ENCODE results near the gene HELZ2. TPM values are rescaled to one million over a fixed set of nuclear protein-coding genes. Genes with fewer than 3 reads are reported as not detected.

The HELZ2 gene
- total and polyA plus RNA-seq, 10 of the 15 experiments (the other 5 are each of a cell fraction or from before 2014, with no cell fraction given), result 0.05 to 33.3 (median 6.2) TPM

DNA sequence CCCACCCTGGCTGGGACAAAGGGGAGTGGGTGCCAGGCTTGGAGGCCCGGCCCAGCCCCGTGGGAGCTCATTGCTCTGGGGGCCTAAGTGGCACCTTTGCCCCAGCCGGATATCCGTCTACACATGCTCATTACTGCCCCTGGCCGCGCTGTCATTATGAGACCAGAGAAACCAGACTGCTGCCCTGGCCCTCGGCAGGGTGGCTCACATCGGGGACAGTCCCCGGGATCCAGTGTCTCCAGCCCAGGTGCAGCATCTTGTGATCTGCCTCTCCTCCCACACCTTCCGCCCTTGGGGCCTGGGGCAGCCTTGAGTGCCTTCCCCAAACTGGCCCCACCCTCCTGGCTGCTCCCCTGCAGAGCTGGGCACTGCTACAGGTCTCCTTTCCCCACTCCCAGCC, 31.3 kb downstream of the HELZ2 start:
- SMC1A ChIA-PET (ENCODE audit: uncharacterized antibody, unreplicated experiment), result interaction anchor here (1.2 kb wide), 1 partner anchor 99 kb away, joined by 4 read pairs; no protein-coding TSS in a partner anchor
- in situ Hi-C loops (cut with MboI) (no loop called here), intact Hi-C loops (cut with micrococcal nuclease; ENCODE audit: unreplicated experiment) (no loop called here)
- RAD21 ChIA-PET (ENCODE audit: unreplicated experiment), result interaction anchor here (0.6 to 1.7 kb wide), 6 partner anchors 10 to 322 kb away, joined by 3 to 9 read pairs (median 3); partner anchors contain the start of gene HELZ2
- Histone ChIP-seq H3K79me2 (ENCODE audit: control insufficient read depth, insufficient read depth, low read length) (no peaks in the 10 kb centered on the region), H3K36me3 (ENCODE audit: control insufficient read depth in 2 of 2, insufficient read depth in 2 of 2, low read length in 1 of 2) (no peaks in the 10 kb centered on the region), H3K27ac (ENCODE audit: control insufficient read depth, insufficient read depth) (no peak overlapping the region; the same call in 1 of the 2 replicates), H3K9ac (ENCODE audit: control insufficient read depth, insufficient read depth, low read length) (no peak overlapping the region), H3K27me3 (replicated peaks in 1 of 2; ENCODE audit: control insufficient read depth in 2 of 2, insufficient read depth in 2 of 2, low read length in 1 of 2) (no peaks in the 10 kb centered on the region), H3K4me2 (ENCODE audit: control insufficient read depth, insufficient read depth) (no peak overlapping the region; the same call in 1 of the 2 replicates), H2AFZ (ENCODE audit: control insufficient read depth, low read depth, low read length) (no peak overlapping the region), H4K20me1 (ENCODE audit: control insufficient read depth, insufficient read depth) (no peaks in the 10 kb centered on the region), H3K4me3 (no peak overlapping the region), H3K4me1 (ENCODE audit: control insufficient read depth, insufficient read depth, low read length) (peaks cover 18% of the 10 kb centered on the region; the same call in 1 of the 2 replicates), H3K9me3 (replicated peaks; ENCODE audit: control insufficient read depth, insufficient read depth, low read length) (no peaks in the 10 kb centered on the region)
- POLR2A ChIA-PET, result interaction anchor here (0.6 to 1.5 kb wide), 7 partner anchors 9 to 258 kb away, joined by 3 to 5 read pairs (median 3); partner anchors contain the start of gene PPDPF
- BruUV-seq (replicated peaks), result no TSS peak
- WGBS (ENCODE audit: insufficient coverage, insufficient replicate concordance, low lambda C conversion rate, missing lambda C conversion rate), result 0% methylated on average over 10 of the region's 10 CpGs
- ATAC-seq (peak; percentile 52), FAIRE-seq (no peak), DNase-seq (ENCODE audit: low read depth, low spot score) (no peak)
- CTCF ChIA-PET, result interaction anchor here (1.0 to 1.3 kb wide), 3 partner anchors 10 to 31 kb away, joined by 3 to 9 read pairs (median 4); partner anchors contain the start of gene HELZ2
- TF ChIP-seq IKZF1 (conservative IDR thresholded peaks at IDR 0.05) (peak; percentile 69), TCF12 (IDR thresholded peaks at IDR 0.05; ENCODE audit: low read depth, low read length) (peak; percentile 88), ASH2L (IDR thresholded peaks at IDR 0.05; ENCODE audit: borderline replicate concordance, low read depth) (0 out of 2 replicates have a peak, but pooled peaks have one; percentile 48), ATF7 (IDR thresholded peaks at IDR 0.05; ENCODE audit: low read depth) (peak; percentile 41), EGR1 (IDR thresholded peaks at IDR 0.05; ENCODE audit: borderline replicate concordance in 1 of 2, low read depth in 2 of 2, low read length in 2 of 2) (peak in 1 of 2 experiments; percentile 53; a peak in 2 of 3 replicates), MTA2 (IDR thresholded peaks at IDR 0.05; ENCODE audit: low read depth) (peak; percentile 63; the same call in 1 of the 2 replicates), EED (IDR thresholded peaks at IDR 0.05; ENCODE audit: low read depth) (0 out of 2 replicates have a peak, but pooled peaks have one; percentile 11), CHD2 (IDR thresholded peaks at IDR 0.05; ENCODE audit: borderline replicate concordance, low read depth, low read length) (0 out of 2 replicates have a peak, but pooled peaks have one; percentile 19), CREM (IDR thresholded peaks at IDR 0.05; ENCODE audit: low read depth) (no peak), ZSCAN29 (IDR thresholded peaks at IDR 0.05) (0 out of 2 replicates have a peak, but pooled peaks have one; percentile 55), SP1 (IDR thresholded peaks at IDR 0.05; ENCODE audit: low read depth, low read length) (peak; percentile 55), POLR2A (IDR thresholded peaks at IDR 0.05; ENCODE audit: low read depth, low read length) (0 out of 2 replicates have a peak, but pooled peaks have one; percentile 36), RUNX3 (IDR thresholded peaks at IDR 0.05; ENCODE audit: low read length) (peak; percentile 33), FOXM1 (IDR thresholded peaks at IDR 0.05; ENCODE audit: low read depth, low read length) (no peak), ZNF274 (IDR thresholded peaks at IDR 0.05; ENCODE audit: insufficient read depth, insufficient read length) (no peak), KLF5 (IDR thresholded peaks at IDR 0.05; ENCODE audit: partially characterized antibody) (no peak)
- TF ChIP-seq, protein P1, sequence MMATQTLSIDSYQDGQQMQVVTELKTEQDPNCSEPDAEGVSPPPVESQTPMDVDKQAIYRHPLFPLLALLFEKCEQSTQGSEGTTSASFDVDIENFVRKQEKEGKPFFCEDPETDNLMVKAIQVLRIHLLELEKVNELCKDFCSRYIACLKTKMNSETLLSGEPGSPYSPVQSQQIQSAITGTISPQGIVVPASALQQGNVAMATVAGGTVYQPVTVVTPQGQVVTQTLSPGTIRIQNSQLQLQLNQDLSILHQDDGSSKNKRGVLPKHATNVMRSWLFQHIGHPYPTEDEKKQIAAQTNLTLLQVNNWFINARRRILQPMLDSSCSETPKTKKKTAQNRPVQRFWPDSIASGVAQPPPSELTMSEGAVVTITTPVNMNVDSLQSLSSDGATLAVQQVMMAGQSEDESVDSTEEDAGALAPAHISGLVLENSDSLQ (IDR thresholded peaks at IDR 0.05), result 0 out of 2 replicates have a peak, but pooled peaks have one; percentile 20
- TF ChIP-seq, protein P2, sequence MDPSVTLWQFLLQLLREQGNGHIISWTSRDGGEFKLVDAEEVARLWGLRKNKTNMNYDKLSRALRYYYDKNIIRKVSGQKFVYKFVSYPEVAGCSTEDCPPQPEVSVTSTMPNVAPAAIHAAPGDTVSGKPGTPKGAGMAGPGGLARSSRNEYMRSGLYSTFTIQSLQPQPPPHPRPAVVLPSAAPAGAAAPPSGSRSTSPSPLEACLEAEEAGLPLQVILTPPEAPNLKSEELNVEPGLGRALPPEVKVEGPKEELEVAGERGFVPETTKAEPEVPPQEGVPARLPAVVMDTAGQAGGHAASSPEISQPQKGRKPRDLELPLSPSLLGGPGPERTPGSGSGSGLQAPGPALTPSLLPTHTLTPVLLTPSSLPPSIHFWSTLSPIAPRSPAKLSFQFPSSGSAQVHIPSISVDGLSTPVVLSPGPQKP (IDR thresholded peaks at IDR 0.05; ENCODE audit: low read depth, low read length), result peak; percentile 61; the same call in 1 of the 2 replicates
- TF ChIP-seq, protein P3, sequence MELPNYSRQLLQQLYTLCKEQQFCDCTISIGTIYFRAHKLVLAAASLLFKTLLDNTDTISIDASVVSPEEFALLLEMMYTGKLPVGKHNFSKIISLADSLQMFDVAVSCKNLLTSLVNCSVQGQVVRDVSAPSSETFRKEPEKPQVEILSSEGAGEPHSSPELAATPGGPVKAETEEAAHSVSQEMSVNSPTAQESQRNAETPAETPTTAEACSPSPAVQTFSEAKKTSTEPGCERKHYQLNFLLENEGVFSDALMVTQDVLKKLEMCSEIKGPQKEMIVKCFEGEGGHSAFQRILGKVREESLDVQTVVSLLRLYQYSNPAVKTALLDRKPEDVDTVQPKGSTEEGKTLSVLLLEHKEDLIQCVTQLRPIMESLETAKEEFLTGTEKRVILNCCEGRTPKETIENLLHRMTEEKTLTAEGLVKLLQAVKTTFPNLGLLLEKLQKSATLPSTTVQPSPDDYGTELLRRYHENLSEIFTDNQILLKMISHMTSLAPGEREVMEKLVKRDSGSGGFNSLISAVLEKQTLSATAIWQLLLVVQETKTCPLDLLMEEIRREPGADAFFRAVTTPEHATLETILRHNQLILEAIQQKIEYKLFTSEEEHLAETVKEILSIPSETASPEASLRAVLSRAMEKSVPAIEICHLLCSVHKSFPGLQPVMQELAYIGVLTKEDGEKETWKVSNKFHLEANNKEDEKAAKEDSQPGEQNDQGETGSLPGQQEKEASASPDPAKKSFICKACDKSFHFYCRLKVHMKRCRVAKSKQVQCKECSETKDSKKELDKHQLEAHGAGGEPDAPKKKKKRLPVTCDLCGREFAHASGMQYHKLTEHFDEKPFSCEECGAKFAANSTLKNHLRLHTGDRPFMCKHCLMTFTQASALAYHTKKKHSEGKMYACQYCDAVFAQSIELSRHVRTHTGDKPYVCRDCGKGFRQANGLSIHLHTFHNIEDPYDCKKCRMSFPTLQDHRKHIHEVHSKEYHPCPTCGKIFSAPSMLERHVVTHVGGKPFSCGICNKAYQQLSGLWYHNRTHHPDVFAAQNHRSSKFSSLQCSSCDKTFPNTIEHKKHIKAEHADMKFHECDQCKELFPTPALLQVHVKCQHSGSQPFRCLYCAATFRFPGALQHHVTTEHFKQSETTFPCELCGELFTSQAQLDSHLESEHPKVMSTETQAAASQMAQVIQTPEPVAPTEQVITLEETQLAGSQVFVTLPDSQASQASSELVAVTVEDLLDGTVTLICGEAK (IDR thresholded peaks at IDR 0.05; ENCODE audit: borderline replicate concordance), result peak; percentile 42; the same call in 1 of the 2 replicates

All from GM12878 (cell line).